ENCODE data around the gene SLC25A22.

The SLC25A22 gene

GRCh38 chr11:828506-829175, 30.6 kb upstream of the SLC25A22 start:
- H3K27ac Mint-ChIP-seq, result no peak overlapping the region
- peaks cover 7% of the 10 kb centered on the region for H3K36me3 Mint-ChIP-seq (ENCODE audit: low read depth)
- H3K4me3 Mint-ChIP-seq, result peak overlapping the region; percentile 68
- peaks cover 37% of the 10 kb centered on the region for H3K4me1 Mint-ChIP-seq
- no peak for TF ChIP-seq CTCF (IDR thresholded peaks at IDR 0.05)
- DNase-seq, result no peak
- no peaks in the 10 kb centered on the region for H3K9me3 Mint-ChIP-seq
- H3K27me3 Mint-ChIP-seq (ENCODE audit: low read depth, poor library complexity), result peaks cover 72% of the 10 kb centered on the region

- Mint-ChIP-seq H3K4me3 (peak within 1 kb of the TSS; percentile 69), H3K27me3 (ENCODE audit: low read depth, poor library complexity) (peaks cover 72% of the 10 kb centered on the region), H3K36me3 (ENCODE audit: low read depth) (peaks cover 8% of the 10 kb centered on the region), H3K27ac (no peak within 1 kb of the TSS), H3K9me3 (no peaks in the 10 kb centered on the region), H3K4me1 (peaks cover 36% of the 10 kb centered on the region)
- no peak for TF ChIP-seq CTCF (IDR thresholded peaks at IDR 0.05)
- no peak for DNase-seq
These were observed 29.8 kb upstream of the SLC25A22 start, which contains the start of gene CRACR2B for GRCh38 chr11:827897-828192. TSS of gene CRACR2B (plus strand) at chr11:827919. CDS start at chr11:828608, 689 bp downstream.

- peak overlapping the region; percentile 68 for H3K4me3 Mint-ChIP-seq
- H3K27ac Mint-ChIP-seq, result no peak overlapping the region
- peaks cover 13% of the 10 kb centered on the region for H3K36me3 Mint-ChIP-seq (ENCODE audit: low read depth)
- no peaks in the 10 kb centered on the region for H3K9me3 Mint-ChIP-seq
- H3K4me1 Mint-ChIP-seq, result peaks cover 34% of the 10 kb centered on the region
- peaks cover 70% of the 10 kb centered on the region for H3K27me3 Mint-ChIP-seq (ENCODE audit: low read depth, poor library complexity)
- TF ChIP-seq CTCF (IDR thresholded peaks at IDR 0.05), result no peak
- peak; percentile 65 for DNase-seq
These were observed 29.2 kb upstream of the SLC25A22 start for GRCh38 chr11:827146-827896.

GRCh38 chr11:826836-827145, 28.7 kb upstream of the SLC25A22 start:
- H3K27ac Mint-ChIP-seq, result no peak overlapping the region
- H3K36me3 Mint-ChIP-seq (ENCODE audit: low read depth), result peaks cover 14% of the 10 kb centered on the region
- no peak for TF ChIP-seq CTCF (IDR thresholded peaks at IDR 0.05)
- peaks cover 65% of the 10 kb centered on the region for H3K27me3 Mint-ChIP-seq (ENCODE audit: low read depth, poor library complexity)
- H3K4me1 Mint-ChIP-seq, result peaks cover 29% of the 10 kb centered on the region
- no peak for DNase-seq
- H3K9me3 Mint-ChIP-seq, result no peaks in the 10 kb centered on the region
- H3K4me3 Mint-ChIP-seq, result peak overlapping the region; percentile 69

- DNase-seq, result no peak
- H3K4me1 Mint-ChIP-seq, result peaks cover 23% of the 10 kb centered on the region
- no peak for TF ChIP-seq CTCF (IDR thresholded peaks at IDR 0.05)
- peaks cover 14% of the 10 kb centered on the region for H3K36me3 Mint-ChIP-seq (ENCODE audit: low read depth)
- no peak overlapping the region for H3K27ac Mint-ChIP-seq
- H3K4me3 Mint-ChIP-seq, result peak overlapping the region; percentile 69
- no peaks in the 10 kb centered on the region for H3K9me3 Mint-ChIP-seq
- H3K27me3 Mint-ChIP-seq (ENCODE audit: low read depth, poor library complexity), result peaks cover 59% of the 10 kb centered on the region
These were observed 28.1 kb upstream of the SLC25A22 start for GRCh38 chr11:826227-826621.

Data from nephron progenitor cell (in vitro differentiated cells).